Endometrium (tissue), 2 donors: ENCODE measurements around the gene PER2.

Experiments
- FAIRE-seq: peaks from 2 replicates; lab custom pipeline; 2012; peaks lifted over from hg19 to GRCh38; lab: Jason Lieb, UNC
- donor health status: control.
- donor health status: control.

PER2 gene

DNA sequence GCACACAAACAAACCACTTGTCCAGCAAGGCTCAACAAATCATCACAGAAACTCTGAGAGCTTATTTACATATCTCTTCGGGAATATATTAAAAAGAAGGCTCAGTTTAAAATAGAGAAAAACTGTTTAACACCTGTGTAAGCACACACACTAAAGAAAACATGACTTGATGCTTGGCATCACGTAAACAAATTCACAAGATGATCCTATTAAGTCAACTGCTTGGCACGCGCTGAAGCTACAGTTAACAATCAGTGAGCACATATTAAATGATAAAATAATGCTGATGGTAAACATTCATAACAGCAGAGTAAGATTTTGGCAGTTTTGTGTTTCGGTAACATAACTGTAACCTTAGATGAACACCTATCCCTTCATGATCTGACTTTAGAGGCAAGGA, 44.3 kb downstream of the PER2 start:
- FAIRE-seq: no peak

DNA sequence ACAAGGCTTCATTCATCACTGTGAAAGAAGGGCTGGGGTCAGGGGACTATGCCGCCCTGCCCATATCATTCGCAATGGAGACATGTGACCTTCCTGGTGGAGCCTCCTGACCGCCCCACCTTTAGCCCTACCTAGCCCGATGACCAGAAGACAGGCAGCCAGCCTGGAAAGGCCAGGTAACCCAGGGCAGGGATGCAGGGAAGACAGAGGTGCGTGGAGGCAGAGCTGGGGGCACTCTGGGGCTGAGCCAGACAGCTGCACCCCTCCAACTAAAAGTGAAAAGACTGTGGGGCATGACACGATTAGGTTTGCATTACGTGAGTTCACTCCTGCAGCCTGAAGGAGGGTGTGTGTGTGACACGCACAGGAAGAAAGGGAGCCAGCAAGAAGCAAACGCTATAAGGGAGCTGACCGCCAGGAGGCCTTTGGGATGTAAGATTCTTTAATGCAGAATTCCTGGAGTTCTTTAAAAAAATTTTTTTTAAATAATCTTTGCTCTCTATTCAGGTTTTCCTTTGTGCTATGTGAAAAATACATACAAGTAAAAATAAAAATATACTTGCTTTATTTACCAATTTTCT, 44.8 kb downstream of the PER2 start:
- FAIRE-seq: no peak

DNA sequence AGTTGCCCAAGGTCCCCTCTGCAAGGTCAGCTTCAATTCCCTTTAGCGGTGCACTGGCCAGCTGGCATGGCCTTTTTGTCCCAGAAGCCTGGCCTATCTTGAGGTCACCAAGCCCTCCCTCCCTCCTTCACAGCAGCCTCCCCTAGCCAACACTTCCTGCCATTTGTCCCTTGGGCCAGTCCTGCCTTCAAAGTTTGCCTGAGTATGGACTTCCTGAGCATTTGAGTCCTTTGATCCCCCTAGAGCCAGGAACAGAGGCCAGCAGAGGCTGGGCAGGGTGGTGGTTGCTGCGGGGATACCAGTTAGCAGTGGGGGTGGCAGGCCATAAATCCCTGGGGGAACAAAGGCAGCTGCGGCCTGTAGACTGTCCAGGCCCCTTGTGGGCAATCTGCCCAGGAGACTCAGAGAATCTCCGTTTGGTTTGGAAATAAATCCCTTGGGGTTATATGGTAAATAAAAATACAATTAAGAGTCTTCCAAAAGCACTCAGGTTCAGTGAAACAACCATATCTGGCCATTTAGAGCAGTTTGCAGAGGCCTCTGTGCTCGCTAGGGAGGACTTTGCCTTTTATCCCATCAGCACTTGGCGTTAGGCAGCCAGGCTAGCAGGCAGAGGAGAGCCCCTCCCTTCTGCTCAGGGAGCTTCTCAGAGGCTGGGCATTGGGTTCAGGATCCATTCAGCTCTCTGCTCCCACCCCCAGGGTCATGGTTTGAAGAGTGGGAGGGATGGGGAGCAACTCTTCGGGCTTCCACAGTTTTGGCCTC, 45.5 kb downstream of the PER2 start:
- no peak for FAIRE-seq

DNA sequence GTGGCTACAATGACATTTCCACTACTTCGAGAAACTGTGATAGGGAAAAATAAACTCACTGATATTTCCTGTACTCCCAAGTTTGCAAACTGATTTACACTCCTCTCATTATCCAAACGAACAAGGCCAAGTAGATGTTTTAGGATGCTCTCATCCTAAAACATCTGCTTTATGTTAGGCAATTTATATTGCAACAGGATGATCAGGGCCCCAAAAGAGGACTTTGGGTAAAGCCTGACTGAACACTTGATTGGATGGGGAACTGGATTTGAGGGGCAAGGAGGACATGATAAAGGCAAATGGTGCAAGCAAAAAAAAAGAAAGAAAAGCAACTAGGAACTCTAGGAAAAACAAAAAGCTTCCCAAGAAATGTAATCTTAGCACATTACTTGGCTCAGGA, 46.4 kb downstream of the PER2 start:
- no peak for FAIRE-seq

DNA sequence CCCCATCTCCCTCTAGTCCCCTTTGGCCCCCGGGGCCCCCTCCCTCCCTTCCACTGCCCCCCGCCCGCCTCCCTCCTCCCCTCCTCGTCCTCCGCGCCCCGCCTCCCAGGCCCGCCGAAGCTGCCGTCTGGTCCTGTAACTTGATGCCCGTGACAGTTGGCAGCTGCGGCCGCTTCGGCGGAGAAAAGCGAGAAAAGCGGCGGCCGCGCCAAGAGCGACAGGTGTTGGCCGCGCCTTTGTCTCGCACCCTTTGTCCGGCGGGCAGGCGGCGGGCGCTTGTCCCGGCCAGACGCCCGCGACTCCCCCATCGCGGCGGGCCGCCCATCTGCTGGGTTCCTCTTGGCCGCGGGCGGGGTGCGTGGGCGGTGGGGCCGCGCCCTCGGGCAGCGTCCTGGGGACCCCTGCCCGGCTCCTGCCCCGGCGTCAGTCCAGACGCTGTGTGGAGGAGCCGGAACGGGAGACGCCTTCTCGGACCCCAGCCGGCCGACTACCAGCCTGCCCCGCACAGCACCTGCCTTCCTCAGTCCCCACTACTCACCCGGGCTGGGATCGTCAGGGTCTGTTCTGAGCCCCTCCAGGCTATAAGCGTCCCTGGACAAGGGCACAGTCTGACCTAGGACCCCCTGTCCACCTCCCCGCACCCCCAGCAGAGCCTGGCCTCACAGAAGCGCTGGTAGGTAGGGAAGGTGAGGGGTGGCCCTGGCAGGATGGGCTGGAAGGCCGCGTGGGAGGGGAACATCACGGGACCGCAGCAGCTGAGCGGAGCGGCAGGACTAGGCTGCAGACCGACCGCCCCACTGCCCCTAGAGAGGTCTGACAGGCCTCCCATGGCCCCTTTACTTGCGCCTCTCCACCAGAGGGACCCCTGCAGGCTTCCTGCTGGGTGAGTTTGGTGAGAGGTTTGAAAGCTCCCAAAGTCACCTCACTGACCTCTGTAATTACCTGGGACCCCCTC, 47.4 kb downstream of the PER2 start:
- FAIRE-seq: no peak

DNA sequence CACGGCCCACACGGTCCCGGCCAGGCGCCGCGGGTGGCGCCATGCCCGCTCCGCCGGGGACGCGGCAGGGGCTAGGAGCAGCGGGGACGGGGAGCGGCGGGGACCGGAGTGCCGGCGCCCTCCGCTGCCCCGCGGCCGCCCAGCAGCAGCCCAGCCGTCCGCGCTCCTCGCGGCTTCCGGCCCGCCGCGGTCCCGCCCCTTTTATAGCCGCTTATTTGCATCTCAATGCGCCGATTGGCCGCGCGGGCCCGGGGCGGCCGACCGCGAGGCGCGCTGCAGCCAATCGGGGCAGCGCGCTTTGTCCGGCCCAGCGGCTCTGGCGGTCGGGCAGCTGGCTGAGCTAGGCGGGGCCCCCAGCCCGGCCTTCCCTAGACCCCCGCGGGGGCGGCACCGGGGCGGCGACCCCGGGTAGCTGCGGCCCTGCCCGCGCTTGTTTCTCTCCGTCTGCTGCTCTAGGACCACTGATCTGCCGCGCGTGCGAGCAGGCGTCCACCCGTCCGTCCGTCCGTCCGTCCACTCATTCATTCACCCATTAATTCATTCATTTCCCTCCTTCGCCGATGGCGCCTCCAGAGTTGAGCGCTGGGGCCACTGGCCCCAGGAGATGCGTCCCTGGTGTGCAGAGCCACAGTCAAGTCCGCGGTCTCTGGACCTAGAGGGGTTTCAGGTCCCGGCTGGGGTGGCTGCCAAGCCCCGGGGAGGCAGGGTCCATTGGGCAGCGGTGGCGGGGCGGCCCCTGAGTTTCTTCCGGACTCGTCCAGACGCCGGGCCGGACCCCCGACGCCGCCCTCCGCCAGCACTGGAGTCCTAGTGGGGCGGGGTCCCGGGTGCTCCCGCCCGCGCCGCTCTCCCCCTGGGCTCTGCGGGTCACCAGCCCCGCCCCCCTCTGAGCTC, 48.3 kb downstream of the PER2 start, which contains the start of gene HES6:
HES6 (minus strand) TSS at position 176 of the 894 bp plus-strand sequence; CDS start at position 43, 133 bp downstream.
- no peak for FAIRE-seq

DNA sequence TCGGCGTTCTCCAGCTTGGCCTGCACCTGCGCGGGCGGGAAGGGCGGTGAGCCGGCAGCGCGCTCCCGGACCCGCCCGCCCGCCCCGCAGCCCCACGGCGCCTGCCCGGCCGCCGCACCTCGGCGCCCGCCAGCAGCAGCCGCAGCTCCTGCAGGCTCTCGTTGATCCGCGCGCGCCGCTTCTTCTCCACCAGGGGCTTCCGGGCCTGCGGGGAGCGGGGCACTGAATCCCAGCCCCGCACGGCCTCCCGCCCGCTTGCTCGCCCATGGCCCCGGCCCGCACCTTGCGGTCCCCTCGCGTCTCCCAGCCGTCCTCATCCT, 48.9 kb downstream of the PER2 start:
- no peak for FAIRE-seq

DNA sequence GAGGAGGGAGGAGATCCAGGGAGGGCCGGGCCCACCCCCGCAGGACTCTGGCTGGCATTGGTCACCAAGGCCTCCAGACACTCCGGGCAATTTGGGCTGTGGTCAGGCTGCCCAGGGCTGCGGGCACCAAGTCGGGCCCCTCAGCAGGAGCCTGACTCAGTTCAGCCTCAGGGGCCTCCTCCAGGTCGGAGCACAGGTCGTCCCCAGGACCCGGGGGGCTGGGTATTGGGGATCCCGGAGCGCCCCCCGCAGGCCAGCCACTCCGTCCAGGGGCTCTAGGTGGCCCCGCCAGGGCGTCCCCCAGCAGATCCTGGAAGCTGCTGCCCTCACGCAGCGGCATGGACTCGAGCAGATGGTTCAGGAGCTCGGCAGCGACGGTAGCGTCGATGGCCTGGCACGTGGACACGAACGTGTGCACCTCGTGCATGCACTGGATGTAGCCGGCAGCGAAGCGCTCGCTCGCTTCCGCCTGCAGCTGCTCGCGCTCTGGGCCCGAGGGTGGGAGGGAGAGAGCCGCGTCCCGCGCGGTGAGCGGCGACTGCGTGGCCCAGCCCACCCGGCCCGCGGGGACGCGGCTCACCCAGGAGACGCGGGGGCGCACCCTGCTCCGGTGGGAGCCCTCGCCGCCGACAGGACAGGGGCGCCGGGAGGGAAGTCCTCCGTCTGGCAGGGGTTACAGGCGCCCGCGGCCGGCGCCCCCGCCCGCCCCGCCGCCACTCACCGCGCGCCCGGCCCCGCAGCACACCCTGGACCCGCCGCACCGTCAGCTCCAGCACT, 49.5 kb downstream of the PER2 start:
- FAIRE-seq: no peak

DNA sequence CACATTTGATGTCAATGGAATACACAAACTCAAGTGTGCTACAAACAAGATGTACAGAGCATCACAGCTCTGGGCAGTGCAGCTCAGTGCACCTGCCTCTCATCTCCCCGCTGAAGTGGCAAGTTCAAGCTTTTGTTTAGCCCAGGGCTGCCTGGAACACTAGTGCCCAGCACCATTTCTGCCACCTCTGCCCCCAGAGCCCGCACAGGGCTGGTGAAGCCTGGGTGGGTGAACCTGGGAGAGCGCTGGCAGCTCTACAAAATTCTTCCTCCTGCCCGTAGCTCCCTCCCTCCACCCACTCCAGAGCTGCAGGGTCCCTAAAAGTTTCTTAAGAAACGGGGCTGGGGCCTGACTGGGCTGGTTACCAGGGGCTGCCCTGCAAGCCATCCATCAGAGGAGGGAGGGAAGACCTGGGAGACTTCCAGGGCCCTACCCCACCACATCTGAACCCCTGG, 50.1 kb downstream of the PER2 start:
- no peak for FAIRE-seq

DNA sequence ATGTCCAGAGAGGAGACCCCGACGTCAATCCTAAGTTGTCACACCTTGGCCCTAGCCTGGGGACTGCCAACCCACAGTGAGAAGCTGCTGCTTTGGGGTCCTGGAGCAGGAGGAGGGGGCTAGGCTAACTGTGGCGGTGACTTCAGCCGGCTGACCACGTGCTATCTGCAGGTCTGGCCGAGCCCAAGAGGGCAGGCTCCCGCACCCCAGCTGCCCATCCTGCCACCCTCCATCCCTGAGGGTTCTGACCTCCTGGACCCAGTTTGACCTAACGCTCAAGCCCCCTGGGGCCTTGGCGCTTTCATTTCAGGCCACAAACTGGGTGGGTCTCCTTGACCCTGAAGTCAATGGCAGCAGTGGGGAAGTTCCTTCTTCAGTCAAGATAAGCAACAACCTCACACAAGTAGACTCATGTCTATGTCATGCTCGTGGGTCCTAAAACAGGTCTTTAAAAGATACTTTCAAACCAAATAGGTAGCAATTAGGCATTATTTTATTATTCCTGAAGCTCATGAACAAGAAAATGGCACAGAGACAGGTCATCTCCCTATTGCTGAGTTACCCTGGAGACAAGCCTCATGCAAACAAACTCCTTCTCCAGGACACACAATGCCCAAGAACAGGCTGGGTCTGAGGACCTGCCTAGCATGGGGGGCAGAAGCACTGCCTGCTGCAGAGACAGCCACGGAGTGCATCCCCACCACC, 50.8 kb downstream of the PER2 start:
- FAIRE-seq: no peak

DNA sequence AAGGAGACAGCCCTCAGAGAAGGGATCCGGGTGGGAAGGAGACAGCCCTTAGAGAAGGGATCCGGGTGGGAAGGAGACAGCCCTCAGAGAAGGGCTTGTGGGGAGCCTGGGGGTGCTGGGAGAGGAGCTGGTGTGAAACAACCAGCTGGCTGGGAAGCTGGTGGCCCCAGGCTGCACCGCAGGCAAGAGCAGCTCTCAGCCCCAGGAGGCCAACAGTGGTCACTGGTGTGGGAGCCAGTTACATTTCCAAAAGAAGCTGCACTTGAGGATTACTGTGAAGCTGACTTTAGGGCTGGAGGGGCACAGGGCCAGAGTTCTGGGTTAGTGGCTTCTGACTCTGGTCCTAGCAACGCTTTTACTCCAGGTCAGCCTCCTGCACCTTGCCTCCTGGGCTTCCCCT, 51.8 kb downstream of the PER2 start:
- no peak for FAIRE-seq

DNA sequence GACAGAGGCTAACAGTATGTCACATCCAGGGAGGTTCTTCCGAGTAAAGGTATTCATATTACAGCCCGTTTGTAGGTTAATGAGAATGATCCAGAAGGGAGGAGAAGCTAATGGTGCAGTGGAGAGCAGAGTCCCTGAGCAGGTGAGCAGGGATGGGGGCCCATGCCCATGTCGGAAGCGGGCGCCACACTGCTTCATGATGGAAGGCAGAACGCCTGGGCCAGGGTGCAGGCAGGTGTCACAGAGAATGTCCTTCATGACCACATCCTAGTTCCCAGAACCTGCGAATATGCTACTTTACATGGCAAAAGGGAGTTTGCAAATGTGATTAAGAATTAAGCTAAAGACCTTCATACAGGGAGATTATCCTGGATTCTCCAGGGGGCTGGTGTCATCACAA, 52.6 kb downstream of the PER2 start:
- no peak for FAIRE-seq

DNA sequence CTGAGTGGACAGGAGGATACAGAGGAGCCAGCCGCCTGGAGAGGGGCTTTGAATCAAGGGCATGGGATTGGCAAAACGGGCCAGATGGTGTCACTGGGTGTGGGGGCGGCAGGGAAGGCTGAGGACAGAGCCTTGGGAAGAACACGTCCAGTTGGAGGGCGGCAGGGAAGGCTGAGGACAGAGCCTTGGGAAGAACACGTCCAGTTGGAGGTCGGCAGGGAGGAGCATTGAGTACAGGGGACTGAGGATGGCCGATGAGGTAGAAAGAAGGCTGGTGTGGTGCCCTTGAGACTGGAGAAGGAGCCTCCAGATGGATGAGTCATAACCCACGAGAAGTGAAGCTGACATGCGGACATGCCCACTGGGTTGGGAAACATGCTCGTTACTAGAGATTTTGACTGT, 53.1 kb downstream of the PER2 start:
- no peak for FAIRE-seq

DNA sequence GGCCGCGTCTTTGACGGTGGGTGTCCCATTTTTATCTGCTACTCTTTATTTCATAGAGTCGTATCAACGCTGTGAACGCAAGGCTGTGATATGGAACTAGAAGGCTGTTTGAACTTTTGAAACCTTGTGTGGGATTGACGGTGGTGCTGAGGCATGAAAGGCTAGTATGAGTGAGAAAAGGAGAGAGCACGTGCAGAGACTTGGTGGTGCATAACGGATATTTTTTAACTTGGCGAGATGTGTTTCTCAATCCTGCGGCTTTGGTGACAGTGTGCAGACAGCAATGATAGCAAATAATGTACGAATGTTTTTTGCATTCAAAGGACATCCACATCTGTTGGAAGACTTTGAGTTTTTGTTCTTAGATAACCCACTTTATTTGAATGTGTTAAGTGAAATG, 54.8 kb downstream of the PER2 start:
- no peak for FAIRE-seq

DNA sequence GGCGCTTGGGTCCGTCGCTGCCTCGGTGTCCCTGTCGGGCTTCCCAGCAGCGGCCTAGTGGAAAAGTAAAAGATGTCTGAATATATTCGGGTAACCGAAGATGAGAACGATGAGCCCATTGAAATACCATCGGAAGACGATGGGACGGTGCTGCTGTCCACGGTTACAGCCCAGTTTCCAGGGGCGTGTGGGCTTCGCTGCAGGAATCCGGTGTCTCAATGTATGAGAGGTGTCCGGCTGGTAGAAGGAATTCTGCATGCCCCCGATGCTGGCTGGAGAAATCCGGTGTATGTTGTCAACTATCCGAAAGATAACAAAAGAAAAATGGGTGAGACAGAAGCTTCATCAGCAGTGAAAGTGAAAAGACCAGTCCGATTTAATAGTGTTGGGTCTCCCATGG, 56.6 kb downstream of the PER2 start:
- no peak for FAIRE-seq

DNA sequence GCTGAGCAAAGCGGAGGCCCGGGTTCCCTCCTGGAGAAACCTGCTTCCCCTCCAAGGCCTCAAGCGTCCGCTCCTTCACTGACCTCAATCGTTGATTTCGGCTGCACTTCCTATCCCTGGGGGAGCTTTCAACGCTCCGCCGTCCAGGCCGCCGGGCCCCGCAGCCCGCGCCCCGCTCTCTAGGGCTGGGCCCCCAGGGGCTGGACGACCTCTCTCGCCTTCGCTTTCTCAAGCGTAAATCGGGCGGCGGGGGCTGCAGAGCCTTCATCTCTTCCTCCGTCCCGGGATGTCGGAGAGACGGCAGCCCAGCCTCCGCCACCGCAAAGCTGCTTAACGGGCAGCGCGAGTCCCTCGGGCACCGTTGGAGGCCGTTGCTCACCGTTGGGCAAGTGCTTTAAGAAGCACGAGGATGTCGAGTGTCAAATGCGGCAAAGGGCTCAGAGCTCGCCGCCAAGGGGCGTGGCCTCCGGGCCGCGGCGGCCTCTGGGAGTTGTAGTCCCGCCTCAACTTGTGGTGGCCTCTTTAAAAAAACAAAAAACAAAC, 57.1 kb downstream of the PER2 start:
- FAIRE-seq: no peak

DNA sequence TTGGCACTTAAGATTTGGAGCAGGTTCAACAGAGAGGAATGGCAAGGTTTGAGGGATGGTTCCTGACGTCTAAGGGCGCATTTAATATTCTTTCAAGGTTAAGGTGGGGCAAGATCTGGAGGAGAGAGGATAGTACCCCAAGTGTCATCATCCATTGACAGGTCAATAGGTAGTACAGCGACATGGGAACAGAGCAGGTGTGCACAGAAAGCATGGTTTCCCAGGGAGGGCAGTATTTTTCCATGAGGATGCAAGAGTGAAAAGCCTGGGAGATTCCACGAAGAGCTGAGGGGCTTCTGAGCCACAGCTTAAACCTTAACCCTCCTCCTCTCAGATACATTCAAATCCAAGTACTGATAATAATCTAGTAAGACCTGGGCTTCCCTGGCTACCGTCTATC, 57.7 kb downstream of the PER2 start:
- FAIRE-seq: no peak

DNA sequence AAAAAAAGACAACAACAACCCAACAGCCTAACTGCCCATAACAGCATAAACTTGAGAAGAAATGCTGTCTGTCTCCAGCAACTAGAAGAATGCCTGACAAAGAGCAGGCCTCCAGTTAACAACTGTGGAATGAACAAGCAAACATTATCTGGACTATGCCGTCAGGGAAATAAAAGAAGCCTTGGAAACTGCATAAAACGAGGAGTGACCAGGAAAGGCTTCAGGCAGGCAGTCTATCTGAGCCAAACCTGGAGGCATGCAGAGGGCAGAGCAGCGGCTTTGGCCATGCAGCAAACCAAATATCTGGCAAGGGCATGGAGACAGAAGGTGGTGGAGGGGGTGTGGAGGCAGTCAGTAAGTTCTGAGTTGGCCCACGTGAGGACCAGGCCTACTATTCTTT, 59.7 kb downstream of the PER2 start:
- FAIRE-seq: peak; percentile 86

DNA sequence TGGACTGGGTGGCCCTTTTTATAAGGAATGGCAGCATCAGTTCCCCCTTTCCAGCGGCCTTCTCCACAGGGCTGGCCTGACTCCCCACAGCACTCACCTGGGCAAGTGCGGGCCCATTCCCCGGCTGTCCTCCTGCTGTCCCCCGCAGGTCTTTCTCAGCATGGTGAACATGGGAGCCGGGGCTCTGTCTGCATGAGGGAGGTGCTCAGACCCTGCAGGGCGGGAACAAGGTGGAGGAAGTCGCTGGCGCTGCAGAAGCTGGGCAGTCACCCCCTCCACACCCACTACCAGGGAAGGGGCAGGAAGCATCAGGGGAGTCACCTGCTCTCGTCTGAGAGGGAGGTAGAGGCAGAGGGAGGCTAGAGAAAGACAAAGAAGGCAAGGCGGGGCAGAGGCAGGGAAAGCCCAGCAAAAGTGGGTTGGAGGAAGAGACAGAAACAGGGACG, 60.8 kb downstream of the PER2 start:
- no peak for FAIRE-seq
